IMR-90 (cell line): Measurements from ENCODE around the gene GPT2. TPM values are rescaled to one million over a fixed set of nuclear protein-coding genes. Genes with fewer than 3 reads are reported as not detected.

ENCODE experiments used
- ATAC-seq: fragments of 200-7000 bp; cut with Tn5 transposase; 2 replicates; pipeline ENCODE4 v1.9.1; 2020; ENCODE audit warnings: low read depth, mild to moderate bottlenecking, moderate library complexity
- BruUV-seq: library from RNA; stranded (reverse); fragments of 400-500 nt; replicated peaks from 2 replicates; lab custom pipeline; 2021; lab: Mats Ljungman, UMichigan
- CTCF ChIA-PET: fragments of 300-600 bp; formaldehyde crosslinking; extraction: SDS; loops from one replicate; lab custom pipeline; 2021; ENCODE audit warnings: antibody characterized with exemption; lab: Yijun Ruan, JAX
- POLR2A ChIA-PET: fragments of 300-600 bp; sonication (Branson Sonifier 250); formaldehyde crosslinking; loops from one replicate; lab custom pipeline; 2022; ENCODE audit warnings: antibody characterized with exemption; ENCODE audit not compliant: unreplicated experiment; lab: Charles Lee
- DNase-seq: peaks from one replicate; pipeline ENCODE4 v3.0.0; 2013
- H2AFZ ChIP-seq: replicated peaks from 2 replicates; pipeline ENCODE3; 2013; ENCODE audit warnings: low read length, mild to moderate bottlenecking; ENCODE audit not compliant: poor library complexity
- H2AK5ac ChIP-seq: 2 replicates; pipeline ENCODE4 v1.6.1; 2013; ENCODE audit warnings: low read depth, low read length, inconsistent platforms
- H2AK9ac ChIP-seq: replicated peaks from 2 replicates; pipeline ENCODE3; 2013; ENCODE audit warnings: mild to moderate bottlenecking, low read depth, low read length, moderate library complexity; ENCODE audit not compliant: poor library complexity
- H2BK120ac ChIP-seq: 2 replicates; pipeline ENCODE4 v1.6.1; 2013; ENCODE audit warnings: low read depth, low read length, inconsistent platforms
- H2BK15ac ChIP-seq: 3 replicates; pipeline ENCODE4 v1.6.1; 2013; ENCODE audit warnings: low read depth, low read length, inconsistent platforms
- H2BK20ac ChIP-seq: 2 replicates; pipeline ENCODE4 v1.6.1; 2013; ENCODE audit warnings: low read depth, mild to moderate bottlenecking, inconsistent platforms, low read length, moderate library complexity
- H2BK5ac ChIP-seq: 2 replicates; pipeline ENCODE4 v1.6.1; 2013; ENCODE audit warnings: mild to moderate bottlenecking, low read depth, low read length, inconsistent platforms; ENCODE audit not compliant: poor library complexity, severe bottlenecking
- H3K14ac ChIP-seq: replicated peaks from 2 replicates; pipeline ENCODE4 v1.6.1; 2013; ENCODE audit warnings: low read depth, low read length, inconsistent platforms
- H3K18ac ChIP-seq: 2 replicates; pipeline ENCODE4 v1.6.1; 2013; ENCODE audit warnings: low read depth, low read length, control low read depth
- H3K23ac ChIP-seq: 2 replicates; pipeline ENCODE4 v1.6.1; 2013; ENCODE audit warnings: low read depth, low read length, inconsistent platforms
- H3K27ac ChIP-seq: 2 replicates; pipeline ENCODE4 v1.5.1; 2013; ENCODE audit warnings: mild to moderate bottlenecking, control low read depth, low read length; ENCODE audit not compliant: insufficient read depth
- H3K27me3 ChIP-seq: 2 replicates; pipeline ENCODE4 v1.6.1; 2013; ENCODE audit warnings: low read length; ENCODE audit not compliant: control insufficient read depth, insufficient read depth
- H3K36me3 ChIP-seq: 2 replicates; pipeline ENCODE4 v1.6.1; 2013; ENCODE audit warnings: low read length, mixed read lengths; ENCODE audit not compliant: control insufficient read depth, insufficient read depth
- H3K4ac ChIP-seq: 2 replicates; pipeline ENCODE4 v1.6.1; 2013; ENCODE audit warnings: low read depth, low read length, inconsistent platforms
- H3K4me1 ChIP-seq: 2 replicates; pipeline ENCODE4 v1.6.1; 2013; ENCODE audit warnings: low read length, mixed read lengths; ENCODE audit not compliant: control insufficient read depth, insufficient read depth
- H3K4me2 ChIP-seq: 2 replicates; pipeline ENCODE4 v1.6.1; 2013; ENCODE audit warnings: low read depth, mild to moderate bottlenecking, control low read depth, low read length, moderate library complexity
- H3K4me3 ChIP-seq: 2 replicates; pipeline ENCODE4 v1.5.1; 2013; ENCODE audit warnings: low read depth, mild to moderate bottlenecking, control low read depth, low read length, moderate library complexity; ENCODE audit not compliant: insufficient read depth
- H3K56ac ChIP-seq: 2 replicates; pipeline ENCODE4 v1.6.1; 2013; ENCODE audit warnings: low read length, inconsistent platforms; ENCODE audit not compliant: insufficient read depth; ENCODE audit errors: extremely low read depth
- H3K79me1 ChIP-seq, 2 experiments: 2 replicates each; pipeline ENCODE4 v1.6.1; 2013; ENCODE audit warnings: low read length in 2 of 2, inconsistent platforms in 1 of 2, low read depth in 1 of 2
- H3K9ac ChIP-seq: 2 replicates; pipeline ENCODE4 v1.6.1; 2013; ENCODE audit warnings: low read depth, low read length, control low read depth
- H3K9me1 ChIP-seq: 2 replicates; pipeline ENCODE4 v1.6.1; 2013; ENCODE audit warnings: low read length, inconsistent platforms; ENCODE audit not compliant: insufficient read depth
- H3K9me3 ChIP-seq: 2 replicates; pipeline ENCODE4 v1.6.1; 2013; ENCODE audit warnings: low read length; ENCODE audit not compliant: control insufficient read depth, insufficient read depth
- H4K20me1 ChIP-seq: 2 replicates; pipeline ENCODE4 v1.6.1; 2013; ENCODE audit warnings: low read length, inconsistent platforms; ENCODE audit not compliant: insufficient read depth
- H4K5ac ChIP-seq: 2 replicates; pipeline ENCODE4 v1.6.1; 2013; ENCODE audit warnings: mild to moderate bottlenecking, low read depth, low read length, control low read depth
- H4K8ac ChIP-seq, 2 experiments: 2 replicates each; pipeline ENCODE4 v1.6.1; 2013; ENCODE audit warnings: low read depth in 2 of 2, low read length in 2 of 2, control low read depth in 1 of 2, inconsistent platforms in 1 of 2
- H4K91ac ChIP-seq: 2 replicates; pipeline ENCODE4 v1.6.1; 2013; ENCODE audit warnings: low read depth, low read length, inconsistent platforms; ENCODE audit not compliant: insufficient read depth
- BHLHE40 ChIP-seq: fragments of 150-350 bp; IDR thresholded peaks from 2 replicates; pipeline ENCODE4 v1.6.1; 2016; ENCODE audit warnings: mild to moderate bottlenecking, low read depth, low read length
- SMC3 ChIP-seq: fragments of 150-350 bp; IDR thresholded peaks from 2 replicates; pipeline ENCODE4 v1.6.1; 2016; ENCODE audit warnings: low read depth, mild to moderate bottlenecking, antibody characterized with exemption, low read length, moderate library complexity
- USF2 ChIP-seq: fragments of 150-350 bp; IDR thresholded peaks from 2 replicates; pipeline ENCODE4 v1.6.1; 2017; ENCODE audit warnings: mild to moderate bottlenecking, antibody characterized with exemption, low read length, low read depth
- WGBS, 2 experiments: methylation state at CpG; one replicate each; pipeline versions ENCODE4 v1.1.5 to v1.1.7; 2013; ENCODE audit warnings: missing lambda C conversion rate in 2 of 2; ENCODE audit not compliant: insufficient read length in 1 of 2; ENCODE audit errors: extremely low coverage in 2 of 2; 5-methylcytosine and 5-hydroxymethylcytosine counted together
- dilution Hi-C: fragments of 300-500 bp; cut with HindIII; formaldehyde crosslinking; loops from one replicate; pipeline ENCODE4 v1.14.3; 2018; ENCODE audit warnings: low sequenced_read_pairs; ENCODE audit not compliant: unreplicated experiment
- in situ Hi-C: fragments of 300-500 bp; cut with MboI; formaldehyde crosslinking; loops from 3 replicates; pipeline ENCODE4 v1.14.3; 2019; ENCODE audit warnings: low sequenced_read_pairs, inconsistent platforms, mixed read lengths
- intact Hi-C: fragments of 100-400 bp; cut with micrococcal nuclease; formaldehyde crosslinking; loops from 2 replicates; pipeline ENCODE4 v1.10.0; 2022
- polyA plus RNA-seq, 3 experiments: library from polyadenylated mRNA; depleted of rRNA; stranded (reverse); fragments of >200 nt; gene quantifications; 2 replicates each; pipeline ENCODE4 v1.2.3, GENCODE V29; 2012; ENCODE audit warnings: low replicate concordance in 1 of 3
- total RNA-seq: library from RNA; depleted of rRNA; stranded (reverse); fragments of >200 nt; gene quantifications from 2 replicates; pipeline ENCODE4 v1.2.3, GENCODE V29; 2012

The GPT2 gene
- total and polyA plus RNA-seq, 2 of the 4 experiments (the other 2 are of a cell fraction) = 26.4 to 31.5 TPM

GRCh38 chr16:46871597-46871996, 12.6 kb upstream of the GPT2 start:
- H2BK5ac ChIP-seq = no peak overlapping the region
- no peak overlapping the region for H2BK20ac ChIP-seq
- no peak overlapping the region for H2AFZ ChIP-seq
- no TSS peak for BruUV-seq
- H3K9ac ChIP-seq = no peak overlapping the region
- no peaks in the 10 kb centered on the region for H3K9me1 ChIP-seq
- no peak overlapping the region for H4K91ac ChIP-seq
- dilution Hi-C loops (no loop called here), intact Hi-C loops (no loop called here), in situ Hi-C loops (no loop called here)
- H3K4me1 ChIP-seq = no peaks in the 10 kb centered on the region
- H4K5ac ChIP-seq = no peak overlapping the region
- H2AK9ac ChIP-seq = no peak overlapping the region
- CTCF ChIA-PET = no interaction called here
- no peak overlapping the region for H4K8ac ChIP-seq
- no peak overlapping the region for H3K4ac ChIP-seq
- 0 out of 2 replicates have a peak, but pooled peaks cover 2% of the 10 kb centered on the region for H3K27me3 ChIP-seq
- no peak overlapping the region for H3K4me2 ChIP-seq
- no peaks in the 10 kb centered on the region for H3K36me3 ChIP-seq
- no peak overlapping the region for H3K18ac ChIP-seq
- no peak overlapping the region for H3K27ac ChIP-seq
- H3K23ac ChIP-seq = no peak overlapping the region
- H3K79me1 ChIP-seq = no peaks in the 10 kb centered on the region
- POLR2A ChIA-PET = no interaction called here
- no peaks in the 10 kb centered on the region for H3K9me3 ChIP-seq
- TF ChIP-seq USF2 (no peak), SMC3 (no peak), BHLHE40 (no peak)
- H3K56ac ChIP-seq = no peak overlapping the region
- H4K20me1 ChIP-seq = no peaks in the 10 kb centered on the region
- H2BK120ac ChIP-seq = no peak overlapping the region
- ATAC-seq (no peak), DNase-seq (no peak)
- no CpG with 5 or more reads among the region's 8 CpGs for WGBS, 2 experiments
- no peak overlapping the region for H3K14ac ChIP-seq
- no peak overlapping the region for H3K4me3 ChIP-seq
- no peak overlapping the region for H2BK15ac ChIP-seq
- H2AK5ac ChIP-seq = no peak overlapping the region
